LNCaP clone FGC (cell line): ENCODE measurements around the gene RIT2.

ENCODE experiments used
- DNase-seq: peaks from one replicate; pipeline ENCODE4 v3.0.0-alpha.2; 2011; ENCODE audit warnings: low read depth
- H3K4me3 ChIP-seq: 2 replicates; pipeline ENCODE4 v1.5.1; 2011; ENCODE audit warnings: mild to moderate bottlenecking, low read depth, low read length, control low read depth
- CTCF ChIP-seq: IDR thresholded peaks from 2 replicates; pipeline ENCODE4 v1.5.1; 2012; ENCODE audit warnings: mild to moderate bottlenecking; ENCODE audit not compliant: control insufficient read depth, insufficient read depth; ENCODE audit errors: extremely low read depth

RIT2 gene

DNA sequence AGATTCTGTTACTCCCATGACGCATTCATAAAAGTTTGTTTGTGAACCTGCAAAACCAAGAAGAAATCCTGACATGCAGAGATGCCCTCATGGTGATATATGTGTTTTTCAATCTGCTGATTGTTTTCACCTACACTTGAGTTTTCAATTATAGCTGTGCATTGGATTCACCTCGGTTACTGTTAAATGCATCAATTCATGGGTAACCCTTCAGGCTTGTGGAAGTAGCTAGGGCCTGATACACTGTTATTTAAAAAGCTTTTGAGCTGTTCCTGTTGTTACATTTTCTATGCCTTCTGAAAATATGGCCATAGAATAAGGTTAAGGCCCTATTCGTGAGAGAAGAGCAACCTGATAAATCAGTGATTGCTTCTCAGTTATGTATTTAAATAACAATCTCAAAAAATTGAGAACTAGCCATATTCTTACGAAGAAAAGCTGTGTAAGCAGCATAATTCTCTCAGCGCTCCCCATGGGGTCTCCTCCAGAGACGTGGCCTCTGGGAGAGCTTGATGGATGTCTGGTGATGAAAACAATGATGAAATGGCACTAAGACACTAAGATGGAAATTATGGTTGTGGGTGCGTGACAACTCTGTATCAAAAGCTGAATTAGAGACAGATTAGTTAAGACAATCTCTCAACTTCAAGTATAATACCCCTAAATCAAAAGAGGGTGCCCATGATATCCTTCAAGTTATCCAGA lies 60.5 kb downstream of the RIT2 start:
- TF ChIP-seq CTCF: no peak
- H3K4me3 ChIP-seq: no peak overlapping the region
- DNase-seq: no peak

DNA sequence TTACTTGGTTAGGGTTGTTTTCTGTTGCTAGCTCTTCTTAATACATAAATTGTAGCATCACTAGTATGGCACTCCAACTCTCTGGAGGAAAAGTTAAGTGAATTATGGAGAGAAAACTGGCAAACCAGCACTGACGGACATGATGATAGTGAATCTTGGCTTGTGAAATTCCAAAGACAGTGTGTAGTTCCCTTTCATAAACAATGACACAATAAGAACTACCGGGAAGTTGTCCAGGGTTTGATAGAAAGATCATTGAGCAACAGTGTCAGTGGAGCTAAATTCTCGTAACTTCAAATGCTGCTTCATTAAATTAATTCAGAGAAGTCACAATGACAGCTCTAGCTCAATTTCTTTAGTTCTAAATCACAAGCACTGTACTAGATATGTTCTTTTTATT lies 66.5 kb downstream of the RIT2 start:
- no peak overlapping the region for H3K4me3 ChIP-seq
- DNase-seq: peak; percentile 18
- TF ChIP-seq CTCF: no peak

GRCh38 chr18:43046322-43046721 lies 69.2 kb downstream of the RIT2 start:
- no peak for TF ChIP-seq CTCF
- no peak for DNase-seq
- H3K4me3 ChIP-seq: no peak overlapping the region

- no peak overlapping the region for H3K4me3 ChIP-seq
- TF ChIP-seq CTCF: no peak
- DNase-seq: no peak
These were observed 71.9 kb downstream of the RIT2 start for GRCh38 chr18:43043626-43044025.

- no peak for TF ChIP-seq CTCF
- DNase-seq: no peak
These were observed 75.2 kb downstream of the RIT2 start for GRCh38 chr18:43040281-43040680.

GRCh38 chr18:43034683-43035500 lies 80.6 kb downstream of the RIT2 start:
- peak; percentile 98 for DNase-seq
- H3K4me3 ChIP-seq: peak overlapping the region; percentile 13; the same call in 1 of the 2 replicates
- no peak for TF ChIP-seq CTCF

More at GRCh38 chr18:43040281-43040680, 75.2 kb downstream of the RIT2 start:
- no peak overlapping the region for H3K4me3 ChIP-seq
